ENCODE data around the gene NRAP. TPM values are rescaled to one million over a fixed set of nuclear protein-coding genes. Genes with fewer than 3 reads are reported as not detected.

The NRAP gene
- total and polyA plus RNA-seq, 2 of the 8 experiments (the other 6 are each of a cell fraction or from before 2014, with no cell fraction given), result not detected

GRCh38 chr10:113539789-113540188, 124.1 kb downstream of the NRAP start:
- Histone ChIP-seq H2AK5ac (ENCODE audit: low read depth, low read length) (no peak overlapping the region), H3K4me2 (ENCODE audit: insufficient read depth in 1 of 2, low read depth in 2 of 2, low read length in 2 of 2) (no peak overlapping the region), H3K4me1 (replicated peaks in 1 of 4; ENCODE audit: control insufficient read depth in 3 of 4, insufficient read depth in 4 of 4, low read length in 3 of 4) (no peaks in the 10 kb centered on the region), H4K8ac (ENCODE audit: extremely low read depth, insufficient read depth, low read length) (no peak overlapping the region), H2BK12ac (ENCODE audit: low read depth, low read length) (no peak overlapping the region), H3K27ac (ENCODE audit: low read depth, low read length) (no peak overlapping the region), H3K14ac (ENCODE audit: insufficient read length) (no peak overlapping the region), H3K27me3 (replicated peaks in 1 of 4; ENCODE audit: control insufficient read depth in 3 of 4, extremely low read depth in 1 of 4, insufficient read depth in 3 of 4, low read length in 3 of 4) (no peaks in the 10 kb centered on the region), H3K18ac (ENCODE audit: extremely low read depth, low read length) (no peak overlapping the region), H3K56ac (replicated peaks; ENCODE audit: insufficient read length, low read depth, low read length) (no peak overlapping the region), H2BK5ac (ENCODE audit: low read depth, low read length) (no peak overlapping the region), H3K79me2 (ENCODE audit: control insufficient read depth in 1 of 2, insufficient read depth in 2 of 2, low read length in 2 of 2) (no peaks in the 10 kb centered on the region), H2BK15ac (ENCODE audit: low read length) (no peak overlapping the region), H4K91ac (replicated peaks; ENCODE audit: insufficient read length, low read length) (no peak overlapping the region), H2BK120ac (replicated peaks; ENCODE audit: low read depth, low read length) (no peak overlapping the region), H3K9me3 (ENCODE audit: insufficient read depth in 2 of 2, low read depth in 1 of 2, low read length in 1 of 2) (no peaks in the 10 kb centered on the region), H3K23me2 (ENCODE audit: low read depth, low read length) (no peaks in the 10 kb centered on the region), H4K20me1 (replicated peaks in 1 of 2; ENCODE audit: control insufficient read depth in 1 of 2, insufficient read depth in 2 of 2, low read length in 2 of 2) (peaks cover 0 to 3% of the 10 kb centered on the region in 2 experiments), H3K36me3 (ENCODE audit: control insufficient read depth in 2 of 4, insufficient read depth in 4 of 4, low read length in 3 of 4) (no peaks in the 10 kb centered on the region), H3K9ac (replicated peaks in 1 of 4; ENCODE audit: extremely low read depth in 1 of 4, low read depth in 3 of 4, low read length in 3 of 4) (no peak overlapping the region), H2AFZ (ENCODE audit: low read length) (no peak overlapping the region), H3K4ac (replicated peaks; ENCODE audit: insufficient read length, low read depth, low read length) (no peak overlapping the region), H4K5ac (ENCODE audit: insufficient read length, low read depth, low read length) (no peak overlapping the region), H3K79me1 (ENCODE audit: low read depth, low read length) (no peaks in the 10 kb centered on the region), H2BK20ac (ENCODE audit: low read length) (no peak overlapping the region), H3K4me3 (ENCODE audit: extremely low read depth in 1 of 4, insufficient read depth in 2 of 4, low read depth in 3 of 4, low read length in 4 of 4) (no peak overlapping the region), H3K23ac (ENCODE audit: insufficient read length) (no peak overlapping the region)
- no peak for TF ChIP-seq CTBP2 (IDR thresholded peaks at IDR 0.05; ENCODE audit: borderline replicate concordance, insufficient read depth, insufficient read length, low read length)
- no peak for TF ChIP-seq E2F6 (IDR thresholded peaks at IDR 0.05)
- no peak for TF ChIP-seq SIRT6 (IDR thresholded peaks at IDR 0.05; ENCODE audit: low read length)
- TF ChIP-seq NANOG (IDR thresholded peaks at IDR 0.05; ENCODE audit: insufficient read depth, low read depth, low read length, poor library complexity, severe bottlenecking), result no peak
- TF ChIP-seq MAX (IDR thresholded peaks at IDR 0.05), result no peak
- no peak for TF ChIP-seq EZH2 (IDR thresholded peaks at IDR 0.05; ENCODE audit: low read depth, low read length, severe bottlenecking)
- TF ChIP-seq TEAD4 (IDR thresholded peaks at IDR 0.05; ENCODE audit: low read depth, low read length), result no peak
- TF ChIP-seq POU5F1 (IDR thresholded peaks at IDR 0.05; ENCODE audit: low read depth, low read length), result no peak
- TF ChIP-seq EGR1 (IDR thresholded peaks at IDR 0.05; ENCODE audit: borderline replicate concordance, low read depth, low read length), result no peak
- no peak for TF ChIP-seq KDM1A (IDR thresholded peaks at IDR 0.05; ENCODE audit: borderline replicate concordance, low read length)
- FAIRE-seq, result no peak
- DNase-seq (ENCODE audit: low read depth in 1 of 2, low spot score in 2 of 2), result no peak
- CTCF ChIA-PET (ENCODE audit: partially characterized antibody), result interaction anchor here (0.9 to 2.1 kb wide), 3 partner anchors 15 to 44 kb away, joined by 3 to 5 read pairs (median 3); no protein-coding TSS in a partner anchor
- 78% methylated on average over 7 of the region's 7 CpGs; no CpG with 5 or more reads in 1 of the 2 experiments for WGBS, 2 experiments (ENCODE audit: extremely low coverage in 1 of 2, insufficient coverage in 1 of 2, insufficient read length in 1 of 2, insufficient replicate concordance in 2 of 2, low coverage in 1 of 2, low lambda C conversion rate in 2 of 2, missing lambda C conversion rate in 1 of 2)
- POLR2A ChIA-PET (ENCODE audit: partially characterized antibody), result no interaction called here
